Stimulated activated CD4-positive, alpha-beta T cell treated with anti-CD3 and anti-CD28 coated beads, TNF-alpha, amount 100 ng/mL, for 48 hours (primary cell): Measurements from ENCODE around the gene USP24.
A peak's percentile ranks its signal among the peaks of the same experiment; 100 is the strongest.

Experiments used
- DNase-seq, 3 donors: peaks; one replicate each; pipeline ENCODE4 v3.0.0-alpha.2; 2020; ENCODE audit warnings: low read depth in 3 of 3

The USP24 gene

DNA sequence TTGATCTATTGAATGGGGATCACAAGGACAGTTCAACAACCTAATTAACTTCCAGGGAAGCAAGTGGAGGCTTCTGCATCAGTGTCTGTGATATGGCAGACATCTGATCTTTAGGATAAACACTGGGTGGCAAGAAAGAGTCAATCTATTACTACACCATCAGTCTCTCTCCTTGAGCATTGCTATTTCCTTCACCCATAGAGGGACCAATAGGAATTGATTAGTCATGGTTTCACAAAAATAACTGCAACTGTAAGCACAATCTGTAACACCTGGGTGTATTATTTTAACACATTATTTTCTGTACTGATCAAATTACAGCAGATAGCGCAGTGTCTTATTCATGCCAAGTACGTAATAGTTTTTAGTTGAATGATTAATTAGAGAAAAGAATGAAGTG lies 50.3 kb downstream of the USP24 start:
- DNase-seq: no peak

GRCh38 chr1:55159571-55159970 lies 55.6 kb downstream of the USP24 start:
- DNase-seq: no peak

DNA sequence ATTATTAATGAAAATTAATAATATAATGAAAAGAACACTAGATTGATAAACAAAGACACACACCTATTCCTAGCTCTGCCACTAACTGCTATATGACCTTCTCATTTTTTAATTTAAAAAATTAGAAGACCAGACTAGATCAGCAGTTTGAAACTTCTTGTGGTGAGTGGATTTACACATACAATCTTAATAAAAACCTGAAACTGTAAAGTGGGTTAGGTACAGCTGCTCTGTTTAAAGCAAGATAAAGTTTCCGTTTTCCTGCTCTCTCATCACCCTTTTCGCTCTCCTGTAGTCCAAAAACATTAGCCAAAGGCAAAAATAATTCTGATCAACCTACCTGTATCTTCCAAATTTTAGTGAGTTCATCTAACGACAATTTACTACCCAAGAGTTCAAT lies 58.6 kb downstream of the USP24 start:
- no peak for DNase-seq

DNA sequence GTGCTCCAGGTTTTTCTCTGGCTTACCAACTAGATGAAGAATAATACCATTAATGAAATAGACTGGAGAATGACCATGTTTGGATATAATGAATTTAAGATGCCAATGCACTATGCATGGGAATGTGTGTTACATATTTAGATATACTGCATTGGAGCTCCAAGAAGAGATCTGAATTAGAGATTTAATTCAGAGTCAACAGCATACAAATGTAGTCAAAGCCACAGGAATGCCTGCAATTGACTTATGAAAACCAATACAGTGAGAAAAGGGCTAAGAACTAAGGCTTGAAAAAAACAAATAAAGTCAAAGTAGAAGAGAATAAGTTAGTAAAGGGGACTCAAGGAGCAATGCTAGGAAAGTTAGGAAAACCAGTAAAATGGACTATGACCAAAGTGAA lies 59.1 kb downstream of the USP24 start:
- no peak for DNase-seq

GRCh38 chr1:55155522-55155921 lies 59.6 kb downstream of the USP24 start:
- DNase-seq: no peak

DNA sequence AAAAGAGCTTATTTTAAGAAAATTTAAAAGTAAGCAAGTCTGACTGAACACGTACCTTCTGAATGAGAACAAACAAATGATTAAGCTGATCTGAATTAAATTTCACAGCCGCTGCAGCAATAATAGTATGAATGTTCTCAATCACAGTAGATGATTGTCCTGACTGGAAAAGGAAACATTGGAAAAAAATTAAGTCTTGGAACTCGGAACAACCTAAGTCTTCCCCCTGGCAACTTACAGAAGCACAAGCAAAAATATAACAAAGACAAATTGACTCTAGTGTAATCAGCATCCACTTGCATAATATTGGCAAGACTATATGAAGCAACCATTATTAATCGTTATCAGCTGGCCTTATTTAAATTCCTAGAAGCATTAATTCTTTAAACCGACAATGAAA lies 60.5 kb downstream of the USP24 start:
- DNase-seq: no peak

DNA sequence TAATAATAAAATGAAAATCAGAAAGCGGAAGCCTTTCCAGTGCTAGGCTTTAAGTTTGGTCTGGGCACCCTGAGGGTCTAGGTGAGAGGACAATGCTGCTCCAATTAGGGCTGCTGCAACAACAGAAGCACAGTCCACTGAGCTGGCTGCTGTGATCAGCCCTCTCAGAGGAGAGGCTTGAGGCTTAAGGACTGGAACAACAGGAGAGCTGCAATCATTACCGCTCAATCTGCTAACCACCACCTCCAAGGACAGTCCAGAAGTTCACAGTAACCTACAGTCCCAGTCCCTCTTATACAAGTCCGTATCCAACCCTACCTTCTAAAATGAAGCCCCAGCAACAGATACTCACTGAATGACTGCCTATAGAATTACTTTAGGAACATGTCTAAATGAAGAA lies 62.1 kb downstream of the USP24 start:
- no peak for DNase-seq

DNA sequence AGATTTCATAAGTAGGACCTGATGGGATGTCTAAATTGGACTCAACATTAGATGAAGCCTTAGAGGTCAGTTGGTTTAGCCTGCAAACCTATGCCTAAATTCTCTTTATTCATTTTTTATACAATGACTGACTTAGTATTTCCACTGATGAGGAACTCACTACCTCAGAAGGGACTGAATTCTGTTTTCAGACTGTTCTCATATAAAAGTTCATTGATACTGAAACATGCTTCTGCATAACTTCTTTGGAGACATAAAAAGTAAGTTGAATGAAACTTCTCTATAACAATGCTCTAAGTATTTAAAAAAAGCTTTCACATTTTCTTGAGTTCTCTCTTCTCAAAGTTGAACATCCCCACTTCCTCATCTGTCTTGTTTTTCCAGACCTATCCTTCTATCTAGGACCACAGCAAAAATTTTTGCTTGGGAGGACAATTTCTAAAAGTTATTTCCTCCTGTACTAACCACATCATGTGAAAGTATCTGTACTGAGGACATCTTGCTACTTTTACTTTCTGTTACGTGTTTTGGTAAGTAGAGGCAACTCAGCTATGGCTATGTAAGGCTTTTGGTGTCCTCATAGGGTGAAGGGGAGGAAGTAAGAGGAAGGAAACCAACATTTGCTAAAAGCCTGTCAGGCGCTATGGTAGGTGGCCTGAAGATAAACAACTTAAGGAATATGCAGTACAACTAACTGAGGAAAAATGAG lies 64.1 kb downstream of the USP24 start:
- no peak for DNase-seq

- DNase-seq: no peak
Measured at GRCh38 chr1:55148676-55149075, 66.5 kb downstream of the USP24 start.

- no peak for DNase-seq
Measured at GRCh38 chr1:55147524-55147923, 67.6 kb downstream of the USP24 start.

GRCh38 chr1:55146781-55147180 lies 68.4 kb downstream of the USP24 start:
- DNase-seq: no peak

GRCh38 chr1:55144886-55145285 lies 70.3 kb downstream of the USP24 start:
- no peak for DNase-seq

- no peak for DNase-seq
Measured at GRCh38 chr1:55143684-55144083, 71.5 kb downstream of the USP24 start.

DNA sequence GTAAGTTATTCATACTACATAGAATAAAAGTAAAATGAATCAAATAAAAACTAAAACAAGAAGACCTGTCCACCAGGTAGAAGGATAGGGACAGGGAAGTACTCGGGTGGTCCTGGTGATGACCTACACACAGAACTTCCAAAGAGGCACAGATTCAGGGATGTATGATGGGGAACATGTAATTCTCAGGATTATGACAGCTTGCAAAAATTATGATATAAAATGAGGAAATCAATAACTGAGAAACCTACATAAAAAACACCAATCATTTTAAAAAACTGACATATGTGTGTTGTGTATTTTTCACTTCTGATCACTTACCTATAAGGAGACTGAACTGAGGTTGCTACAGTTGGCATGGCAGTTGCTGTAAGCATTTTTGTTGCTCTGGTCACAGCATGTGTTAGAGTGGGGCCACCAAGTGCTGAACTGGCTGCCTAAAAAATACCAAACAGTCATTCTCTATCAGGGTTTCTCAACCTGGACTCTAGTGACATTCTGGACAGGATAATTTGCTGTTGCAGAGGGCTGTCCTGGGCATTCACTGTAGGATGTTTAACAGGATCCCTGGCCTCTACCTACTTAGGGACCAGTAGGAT lies 73.8 kb downstream of the USP24 start:
- no peak for DNase-seq

DNA sequence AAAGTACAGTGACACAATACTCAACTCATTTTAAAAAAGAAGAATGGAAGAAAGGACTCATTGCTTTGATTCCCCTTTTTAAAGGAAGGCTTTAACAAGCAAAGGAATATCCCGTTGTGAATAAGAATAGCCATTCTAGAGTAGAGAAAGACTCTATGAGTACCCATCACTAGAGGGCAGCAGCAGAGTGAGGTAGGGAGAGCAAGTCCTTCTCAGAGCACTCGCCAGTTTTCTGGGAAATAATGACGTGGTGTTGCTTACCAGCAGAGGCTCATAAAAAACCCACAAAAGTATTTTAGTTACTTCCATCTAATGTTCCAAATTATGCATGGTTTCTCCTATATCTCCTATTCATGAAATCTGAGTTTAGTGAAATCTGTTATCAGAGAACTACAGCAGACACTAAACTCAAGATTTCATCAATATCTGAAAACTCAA lies 74.6 kb downstream of the USP24 start:
- peak; percentile 48 to 75 (median 52) for DNase-seq

DNA sequence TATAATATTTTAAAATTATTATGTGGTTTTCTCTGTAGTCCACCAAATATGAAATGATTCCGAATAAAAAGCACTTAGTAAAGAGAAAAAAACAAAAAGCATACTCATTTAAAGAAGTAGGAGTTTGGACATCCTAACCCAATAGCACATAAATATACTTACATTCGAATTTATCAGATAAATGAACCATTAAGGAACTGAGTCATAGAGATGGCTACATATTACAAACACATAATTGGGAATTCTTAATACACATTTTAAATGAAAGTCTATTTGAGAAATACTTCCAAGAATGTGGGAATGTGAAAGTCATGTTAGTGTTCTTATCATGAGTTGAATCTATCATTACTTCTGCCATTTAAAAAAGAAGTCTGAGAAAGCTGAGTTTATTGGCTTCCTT lies 75.0 kb downstream of the USP24 start:
- no peak for DNase-seq

- no peak for DNase-seq
Measured at GRCh38 chr1:55138823-55139222, 76.3 kb downstream of the USP24 start.

GRCh38 chr1:55134152-55134808 lies 80.9 kb downstream of the USP24 start:
- DNase-seq: no peak

GRCh38 chr1:55131801-55132200 lies 83.4 kb downstream of the USP24 start:
- DNase-seq: no peak

- DNase-seq: no peak
Measured at GRCh38 chr1:55131218-55131617, 83.9 kb downstream of the USP24 start.

DNA sequence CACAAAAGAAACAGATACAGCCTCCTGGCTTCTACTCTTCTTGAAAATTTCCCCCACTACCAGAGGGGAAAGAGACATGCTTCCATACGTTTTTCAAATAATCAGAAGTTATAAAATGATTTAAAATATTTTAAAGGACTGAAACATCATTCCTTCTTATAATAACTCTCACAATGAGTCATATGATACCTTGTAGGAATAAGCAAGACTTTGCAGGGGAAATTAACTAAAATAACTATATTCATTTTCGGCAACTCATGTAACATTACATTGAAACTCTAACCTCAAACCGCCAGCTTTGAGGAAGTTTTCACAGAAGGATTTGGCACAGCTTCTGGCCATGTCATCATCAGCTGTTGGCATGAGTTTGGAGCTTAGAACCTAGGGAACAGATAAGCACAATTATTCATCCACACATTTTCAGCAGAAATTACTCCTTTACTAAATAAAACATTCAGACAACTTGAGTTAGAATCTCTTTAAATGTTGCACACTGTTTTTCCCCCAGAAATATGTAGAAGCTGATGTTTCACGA lies 85.9 kb downstream of the USP24 start:
- DNase-seq: no peak

DNA sequence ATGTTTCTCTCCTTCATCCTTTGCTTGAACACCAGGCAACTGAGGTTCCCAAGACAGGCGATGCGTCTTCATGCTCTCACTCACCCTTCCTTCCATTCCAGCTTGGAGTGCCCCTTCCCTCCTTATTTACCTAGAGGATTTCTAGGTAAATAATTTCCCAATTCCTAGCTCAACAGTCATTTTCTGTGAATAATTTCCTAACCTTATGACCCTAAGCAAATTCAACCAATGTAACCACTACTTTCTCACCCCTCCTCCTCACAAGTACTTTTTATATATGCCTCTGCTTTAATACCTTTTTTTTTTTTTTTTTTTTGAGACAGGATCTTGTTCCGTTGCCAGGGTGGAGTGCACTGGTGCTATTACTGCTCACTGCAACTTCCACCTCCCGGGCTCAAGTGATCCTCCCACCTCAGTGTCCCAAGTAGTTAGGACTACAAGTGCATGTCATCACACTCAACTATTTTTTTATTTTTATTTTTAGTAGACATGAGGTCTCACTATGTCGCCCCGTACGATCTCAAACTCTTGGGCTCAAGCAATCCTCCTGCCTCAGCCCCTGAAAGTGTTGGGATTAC lies 86.7 kb downstream of the USP24 start:
- no peak for DNase-seq
